A549 (cell line): Measurements from ENCODE around the gene THOC2. TPM values are rescaled to one million over a fixed set of nuclear protein-coding genes. Genes with fewer than 3 reads are reported as not detected.

ENCODE experiments used
- ATAC-seq, 2 experiments: fragments of 200-7000 bp in 1 of 2; fragments of >200 bp in 1 of 2; cut with Nextera tagmentation in 1 of 2; cut with Tn5 transposase in 1 of 2; 3 replicates each; pipeline versions ENCODE4 v1.8.0 to v1.9.1; 2018 to 2020; ENCODE audit warnings: mild to moderate bottlenecking in 1 of 2, moderate library complexity in 1 of 2
- CTCF ChIA-PET: fragments of 300-600 bp; sonication (Branson Sonifier 250); formaldehyde crosslinking; extraction: SDS; loops from one replicate; lab custom pipeline; 2021; ENCODE audit warnings: antibody characterized with exemption, inconsistent platforms; lab: Yijun Ruan, JAX
- POLR2A ChIA-PET: fragments of 350-600 bp; formaldehyde crosslinking; extraction: SDS; loops from one replicate; lab custom pipeline; 2021; ENCODE audit warnings: antibody characterized with exemption, inconsistent platforms; lab: Yijun Ruan, JAX
- DNase-seq, 2 experiments: peaks; one replicate each; pipeline versions ENCODE4 v3.0.0 to v3.0.0-alpha.2; 2011 to 2016; ENCODE audit warnings: low read depth in 1 of 2, low spot score in 1 of 2
- FAIRE-seq: peaks from 2 replicates; lab custom pipeline; 2011; peaks lifted over from hg19 to GRCh38; lab: Jason Lieb, UNC
- H3K27ac ChIP-seq, 2 experiments: fragments of >200 bp; sonication (Bioruptor Twin); formaldehyde crosslinking; 3 replicates each; pipeline ENCODE4 v1.5.1; 2016 to 2017
- H3K4me1 ChIP-seq: fragments of >200 bp; sonication (Bioruptor Twin); formaldehyde crosslinking; 3 replicates; pipeline ENCODE4 v1.6.1; 2016
- H3K4me2 ChIP-seq: fragments of >200 bp; sonication (Bioruptor Twin); formaldehyde crosslinking; 3 replicates; pipeline ENCODE4 v1.6.1; 2016
- H3K4me3 ChIP-seq: fragments of >200 bp; sonication (Bioruptor Twin); formaldehyde crosslinking; 3 replicates; pipeline ENCODE4 v1.5.1; 2016
- H3K9me3 ChIP-seq: fragments of >200 bp; sonication (Bioruptor Twin); formaldehyde crosslinking; 3 replicates; pipeline ENCODE4 v1.6.1; 2016
- BHLHE40 ChIP-seq: IDR thresholded peaks from 2 replicates; pipeline ENCODE4 v1.6.1; 2012; ENCODE audit warnings: low read depth, low read length, inconsistent platforms
- CEBPB ChIP-seq, 2 experiments: fragments of >200 bp in 1 of 2; sonication (Bioruptor Twin) in 1 of 2; formaldehyde crosslinking in 1 of 2; IDR thresholded peaks; 2 replicates each; pipeline ENCODE4 v1.6.1; 2012 to 2016
- EHF ChIP-seq: fragments of 250-450 bp; sonication (Bioruptor Pico); IDR thresholded peaks from 2 replicates; pipeline ENCODE4 v1.5.0; 2020; ENCODE audit warnings: mild to moderate bottlenecking
- EHMT2 ChIP-seq: fragments of 200-600 bp; sonication (generic); IDR thresholded peaks from 2 replicates; pipeline ENCODE4 v1.6.1; 2016; ENCODE audit warnings: antibody characterized with exemption, low read depth, mild to moderate bottlenecking, moderate library complexity
- ELK1 ChIP-seq: fragments of 150-350 bp; IDR thresholded peaks from 2 replicates; pipeline ENCODE4 v1.6.1; 2014; ENCODE audit warnings: low read depth, mild to moderate bottlenecking, low read length
- EP300 ChIP-seq, 2 experiments: fragments of >200 bp; sonication (Bioruptor Twin); formaldehyde crosslinking; IDR thresholded peaks; 2 replicates in 1 of 2; 3 replicates in 1 of 2; pipeline ENCODE4 v1.6.1; 2016 to 2017
- ESRRA ChIP-seq: fragments of 150-350 bp; IDR thresholded peaks from 2 replicates; pipeline ENCODE4 v1.6.1; 2014; ENCODE audit warnings: mild to moderate bottlenecking, low read length, borderline replicate concordance
- FOSL2 ChIP-seq, 2 experiments: fragments of 450-650 bp in 1 of 2; fragments of >200 bp in 1 of 2; sonication (Bioruptor Twin) in 1 of 2; formaldehyde crosslinking; IDR thresholded peaks; 2 replicates each; pipeline versions ENCODE4 v1.5.0 to v1.6.1; 2016 to 2020; ENCODE audit warnings: mild to moderate bottlenecking in 1 of 2, moderate library complexity in 1 of 2
- FOXS1 ChIP-seq: fragments of 250-450 bp; sonication (Bioruptor Pico); IDR thresholded peaks from 2 replicates; pipeline ENCODE4 v1.5.0; 2020; ENCODE audit warnings: mild to moderate bottlenecking, moderate library complexity
- HDAC2 ChIP-seq: fragments of 200-600 bp; sonication (generic); IDR thresholded peaks from 2 replicates; pipeline ENCODE4 v1.6.1; 2016
- JUN ChIP-seq, 2 experiments: fragments of >200 bp; sonication (Bioruptor Twin); formaldehyde crosslinking; IDR thresholded peaks; 2 replicates in 1 of 2; 3 replicates in 1 of 2; pipeline ENCODE4 v1.6.1; 2016 to 2017
- JUNB ChIP-seq: fragments of >200 bp; sonication (Bioruptor Twin); formaldehyde crosslinking; IDR thresholded peaks from 2 replicates; pipeline ENCODE4 v1.6.1; 2016
- MAZ ChIP-seq: fragments of 150-350 bp; IDR thresholded peaks from 2 replicates; pipeline ENCODE4 v1.6.1; 2014; ENCODE audit warnings: antibody characterized with exemption, low read depth, low read length, borderline replicate concordance
- NPAS2 ChIP-seq: fragments of 250-450 bp; sonication (Bioruptor Pico); IDR thresholded peaks from 2 replicates; pipeline ENCODE4 v1.8.0; 2022; ENCODE audit warnings: mild to moderate bottlenecking, moderate library complexity, borderline replicate concordance
- NR3C1 ChIP-seq: fragments of >200 bp; sonication (Bioruptor Twin); formaldehyde crosslinking; IDR thresholded peaks from 3 replicates; pipeline ENCODE4 v1.6.1; 2017
- POLR2AphosphoS2 ChIP-seq: conservative IDR thresholded peaks from 2 replicates; pipeline ENCODE4 v1.6.1; 2012; ENCODE audit warnings: low read length, improper control_type of control experiment, inconsistent platforms
- RCOR1 ChIP-seq: fragments of 150-350 bp; IDR thresholded peaks from 2 replicates; pipeline ENCODE4 v1.6.1; 2014; ENCODE audit warnings: antibody characterized with exemption, low read length, low read depth
- RNF2 ChIP-seq: fragments of 200-600 bp; sonication (generic); IDR thresholded peaks from 2 replicates; pipeline ENCODE4 v1.6.1; 2016; ENCODE audit warnings: low read depth, mild to moderate bottlenecking, antibody characterized with exemption, moderate library complexity, borderline replicate concordance
- USF2 ChIP-seq: fragments of 450-650 bp; IDR thresholded peaks from 2 replicates; pipeline ENCODE4 v1.6.1; 2014; ENCODE audit warnings: antibody characterized with exemption
- WGBS: methylation state at CpG from one replicate; pipeline ENCODE4 v1.1.6; 2017; ENCODE audit errors: missing lambda C conversion rate; 5-methylcytosine and 5-hydroxymethylcytosine counted together
- polyA plus RNA-seq, 4 experiments: library from polyadenylated mRNA; depleted of rRNA in 3 of 4; stranded (reverse); fragments of >200 nt; fragmentation: RNase III in 1 of 4; extraction: RNeasy Plus Mini Kit Qiagen cat#74134 plus additional on column Dnase treatment in 1 of 4; gene quantifications; 2 replicates in 3 of 4; 3 replicates in 1 of 4; pipeline ENCODE4 v1.2.3, GENCODE V29; 2011 to 2017
- TF ChIP-seq, protein P1 (sequence below): fragments of >200 bp; sonication (Bioruptor Twin); formaldehyde crosslinking; IDR thresholded peaks from 3 replicates; pipeline ENCODE4 v1.6.1; 2016
- TF ChIP-seq, protein P2 (sequence below): IDR thresholded peaks from 2 replicates; pipeline ENCODE4 v1.6.1; 2012
- TF ChIP-seq, protein P3 (sequence below): fragments of 250-450 bp; sonication (Bioruptor Pico); IDR thresholded peaks from 2 replicates; pipeline ENCODE4 v1.5.0; 2021; ENCODE audit warnings: mild to moderate bottlenecking, moderate library complexity, borderline replicate concordance

THOC2 gene
- polyA plus RNA-seq, 2 of the 4 experiments (the other 2 are of a cell fraction): 62.0 to 155 TPM

DNA sequence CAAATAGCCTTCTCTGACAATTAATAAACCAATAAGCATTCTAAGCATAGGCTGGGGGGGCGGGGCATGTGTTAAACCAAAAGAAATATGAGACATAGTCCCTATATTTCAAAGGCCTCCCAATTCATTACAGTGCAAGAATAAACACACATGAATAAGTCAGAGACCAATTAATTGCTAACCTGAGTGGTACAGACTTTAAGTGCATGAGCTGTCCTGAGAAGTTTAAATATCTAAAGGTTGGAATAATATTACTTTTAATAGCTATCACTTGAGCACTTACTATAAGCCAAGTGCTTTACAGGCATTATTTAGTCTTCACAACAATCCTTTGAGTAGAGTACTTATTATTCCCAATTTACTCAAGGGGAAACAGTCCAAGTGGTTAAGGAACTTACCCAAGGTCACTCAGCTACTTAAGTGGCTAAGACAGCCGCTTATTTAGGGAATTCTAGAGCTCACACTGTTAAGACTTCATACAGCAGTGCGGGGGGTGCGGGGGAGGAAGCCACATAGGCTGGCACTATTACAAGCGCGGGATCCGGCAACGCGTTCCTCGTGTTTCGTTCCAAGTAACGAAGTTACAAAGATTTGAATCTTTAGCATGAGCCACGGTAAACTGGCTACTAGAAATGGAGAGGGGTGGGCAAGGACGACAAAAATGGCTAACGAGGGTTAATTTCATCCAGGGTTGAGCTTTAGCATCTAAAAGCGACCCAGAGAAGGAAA, 1.4 kb downstream of the THOC2 start:
- peak in 1 of 2 experiments; percentile 21 for DNase-seq
- Histone ChIP-seq H3K4me1 (peaks cover 35% of the 10 kb centered on the region; the same call in 2 of the 3 replicates), H3K4me2 (peak overlapping the region; percentile 90), H3K4me3 (peak overlapping the region; percentile 80), H3K27ac (peak overlapping the region; percentile 89 to 98), H3K9me3 (no peaks in the 10 kb centered on the region)
- WGBS: 6% methylated on average over 16 of the region's 16 CpGs
- no peak for TF ChIP-seq FOSL2 (IDR thresholded peaks at IDR 0.05)
- no peak for TF ChIP-seq FOSL2 (CRISPR knock-in tag; IDR thresholded peaks at IDR 0.05)
- no peak for TF ChIP-seq ELK1
- no peak for TF ChIP-seq EHF
- TF ChIP-seq, protein P1, sequence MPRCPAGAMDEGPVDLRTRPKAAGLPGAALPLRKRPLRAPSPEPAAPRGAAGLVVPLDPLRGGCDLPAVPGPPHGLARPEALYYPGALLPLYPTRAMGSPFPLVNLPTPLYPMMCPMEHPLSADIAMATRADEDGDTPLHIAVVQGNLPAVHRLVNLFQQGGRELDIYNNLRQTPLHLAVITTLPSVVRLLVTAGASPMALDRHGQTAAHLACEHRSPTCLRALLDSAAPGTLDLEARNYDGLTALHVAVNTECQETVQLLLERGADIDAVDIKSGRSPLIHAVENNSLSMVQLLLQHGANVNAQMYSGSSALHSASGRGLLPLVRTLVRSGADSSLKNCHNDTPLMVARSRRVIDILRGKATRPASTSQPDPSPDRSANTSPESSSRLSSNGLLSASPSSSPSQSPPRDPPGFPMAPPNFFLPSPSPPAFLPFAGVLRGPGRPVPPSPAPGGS: no peak
- no peak for TF ChIP-seq CEBPB (IDR thresholded peaks at IDR 0.05)
- TF ChIP-seq USF2: no peak
- no peak for TF ChIP-seq HDAC2
- TF ChIP-seq MAZ: no peak
- TF ChIP-seq FOXS1 (CRISPR knock-in tag): no peak
- no peak for TF ChIP-seq POLR2AphosphoS2
- no peak for TF ChIP-seq EHMT2
- no peak for TF ChIP-seq RCOR1
- TF ChIP-seq BHLHE40: no peak
- no peak for TF ChIP-seq NR3C1
- TF ChIP-seq, protein P2, sequence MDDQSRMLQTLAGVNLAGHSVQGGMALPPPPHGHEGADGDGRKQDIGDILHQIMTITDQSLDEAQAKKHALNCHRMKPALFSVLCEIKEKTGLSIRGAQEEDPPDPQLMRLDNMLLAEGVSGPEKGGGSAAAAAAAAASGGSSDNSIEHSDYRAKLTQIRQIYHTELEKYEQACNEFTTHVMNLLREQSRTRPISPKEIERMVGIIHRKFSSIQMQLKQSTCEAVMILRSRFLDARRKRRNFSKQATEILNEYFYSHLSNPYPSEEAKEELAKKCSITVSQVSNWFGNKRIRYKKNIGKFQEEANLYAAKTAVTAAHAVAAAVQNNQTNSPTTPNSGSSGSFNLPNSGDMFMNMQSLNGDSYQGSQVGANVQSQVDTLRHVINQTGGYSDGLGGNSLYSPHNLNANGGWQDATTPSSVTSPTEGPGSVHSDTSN: no peak
- no peak for TF ChIP-seq JUN (IDR thresholded peaks at IDR 0.05)
- TF ChIP-seq, protein P3, sequence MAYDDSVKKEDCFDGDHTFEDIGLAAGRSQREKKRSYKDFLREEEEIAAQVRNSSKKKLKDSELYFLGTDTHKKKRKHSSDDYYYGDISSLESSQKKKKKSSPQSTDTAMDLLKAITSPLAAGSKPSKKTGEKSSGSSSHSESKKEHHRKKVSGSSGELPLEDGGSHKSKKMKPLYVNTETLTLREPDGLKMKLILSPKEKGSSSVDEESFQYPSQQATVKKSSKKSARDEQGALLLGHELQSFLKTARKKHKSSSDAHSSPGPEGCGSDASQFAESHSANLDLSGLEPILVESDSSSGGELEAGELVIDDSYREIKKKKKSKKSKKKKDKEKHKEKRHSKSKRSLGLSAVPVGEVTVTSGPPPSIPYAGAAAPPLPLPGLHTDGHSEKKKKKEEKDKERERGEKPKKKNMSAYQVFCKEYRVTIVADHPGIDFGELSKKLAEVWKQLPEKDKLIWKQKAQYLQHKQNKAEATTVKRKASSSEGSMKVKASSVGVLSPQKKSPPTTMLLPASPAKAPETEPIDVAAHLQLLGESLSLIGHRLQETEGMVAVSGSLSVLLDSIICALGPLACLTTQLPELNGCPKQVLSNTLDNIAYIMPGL: no peak
- FAIRE-seq: no peak
- CTCF ChIA-PET: interaction anchor here (1.4 to 3.2 kb wide), 5 partner anchors 11 to 138 kb away, joined by 3 to 16 read pairs (median 4); no protein-coding TSS in a partner anchor
- no peak for ATAC-seq
- POLR2A ChIA-PET: interaction anchor here (0.6 kb wide), 1 partner anchor 49 kb away, joined by 3 read pairs; no protein-coding TSS in a partner anchor

DNA sequence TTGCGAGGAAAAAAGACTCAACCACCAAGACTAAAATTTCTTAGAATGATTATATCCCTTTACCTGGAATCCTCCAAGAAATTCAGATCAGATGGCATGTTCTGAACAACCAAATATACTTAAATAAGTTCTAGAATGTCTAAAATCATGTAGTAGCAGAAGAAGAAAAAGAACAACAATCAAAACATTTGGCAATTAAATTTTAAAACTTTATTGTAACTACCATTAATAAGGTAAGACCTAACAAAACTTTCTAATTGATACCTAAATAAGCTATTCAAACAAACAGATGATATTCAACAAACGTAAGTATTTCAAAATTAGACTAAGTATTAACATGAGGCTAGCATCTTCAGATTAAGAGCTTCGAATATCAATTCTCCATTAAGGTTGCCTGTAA, 4.3 kb downstream of the THOC2 start:
- H3K27ac ChIP-seq: no peak overlapping the region
- peak overlapping the region; percentile 29; the same call in 1 of the 3 replicates for H3K4me2 ChIP-seq
- ChIA-PET POLR2A (no interaction called here), CTCF (interaction anchor here (0.9 to 3.2 kb wide), 2 partner anchors 21 to 49 kb away, joined by 3 to 16 read pairs; no protein-coding TSS in a partner anchor)
- FAIRE-seq (no peak), ATAC-seq (no peak), DNase-seq (no peak)
- H3K4me1 ChIP-seq: peaks cover 32% of the 10 kb centered on the region; the same call in 2 of the 3 replicates
- no peaks in the 10 kb centered on the region for H3K9me3 ChIP-seq
- H3K4me3 ChIP-seq: no peak overlapping the region
- 78% methylated on average over 3 of the region's 3 CpGs for WGBS
- no peak for TF ChIP-seq JUN (IDR thresholded peaks at IDR 0.05)
- TF ChIP-seq EP300 (IDR thresholded peaks at IDR 0.05): no peak
- no peak for TF ChIP-seq JUNB
- no peak for TF ChIP-seq RNF2
- no peak for TF ChIP-seq ESRRA
- no peak for TF ChIP-seq EHMT2
- TF ChIP-seq NPAS2 (CRISPR knock-in tag): no peak
